Chondrocyte (in vitro differentiated cells): ENCODE data around the gene PLA2G5. TPM values are rescaled to one million over a fixed set of nuclear protein-coding genes. Genes with fewer than 3 reads are reported as not detected.
A peak's percentile ranks its signal among the peaks of the same experiment; 100 is the strongest.

Experiments
- DNase-seq: peaks from one replicate; pipeline ENCODE4 v3.0.0; 2021; ENCODE audit warnings: mixed read lengths, low spot score
- H3K27ac Mint-ChIP-seq: one replicate; pipeline ENCODE4 v1.8.0; 2021; ENCODE audit warnings: mild to moderate bottlenecking, moderate library complexity, mixed read lengths; ENCODE audit not compliant: unreplicated experiment
- H3K27me3 Mint-ChIP-seq: 2 replicates; pipeline ENCODE4 v1.8.0; 2021; ENCODE audit warnings: low read depth, mixed read lengths
- H3K36me3 Mint-ChIP-seq: 2 replicates; pipeline ENCODE4 v1.8.0; 2021; ENCODE audit warnings: low read depth, mixed read lengths
- H3K4me1 Mint-ChIP-seq: 2 replicates; pipeline ENCODE4 v1.8.0; 2021; ENCODE audit warnings: low read depth, mild to moderate bottlenecking, mixed read lengths
- H3K4me3 Mint-ChIP-seq: one replicate; pipeline ENCODE4 v1.8.0; 2021; ENCODE audit warnings: mild to moderate bottlenecking, moderate library complexity, mixed read lengths; ENCODE audit not compliant: unreplicated experiment
- H3K9me3 Mint-ChIP-seq: 2 replicates; pipeline ENCODE4 v1.8.0; 2021; ENCODE audit warnings: low read depth, mixed read lengths
- total RNA-seq: library from RNA; stranded (reverse); gene quantifications from 3 replicates; pipeline ENCODE4 v1.2.1, GENCODE V29; 2021
- TF ChIP-seq, protein P1 (sequence below): fragments of 200-600 bp; sonication (generic); IDR thresholded peaks from 2 replicates; pipeline ENCODE4 v1.5.0; 2021; ENCODE audit warnings: antibody characterized with exemption, mild to moderate bottlenecking, moderate library complexity

The PLA2G5 gene
- total RNA-seq, 1 donor from 2014 or later = not detected

DNA sequence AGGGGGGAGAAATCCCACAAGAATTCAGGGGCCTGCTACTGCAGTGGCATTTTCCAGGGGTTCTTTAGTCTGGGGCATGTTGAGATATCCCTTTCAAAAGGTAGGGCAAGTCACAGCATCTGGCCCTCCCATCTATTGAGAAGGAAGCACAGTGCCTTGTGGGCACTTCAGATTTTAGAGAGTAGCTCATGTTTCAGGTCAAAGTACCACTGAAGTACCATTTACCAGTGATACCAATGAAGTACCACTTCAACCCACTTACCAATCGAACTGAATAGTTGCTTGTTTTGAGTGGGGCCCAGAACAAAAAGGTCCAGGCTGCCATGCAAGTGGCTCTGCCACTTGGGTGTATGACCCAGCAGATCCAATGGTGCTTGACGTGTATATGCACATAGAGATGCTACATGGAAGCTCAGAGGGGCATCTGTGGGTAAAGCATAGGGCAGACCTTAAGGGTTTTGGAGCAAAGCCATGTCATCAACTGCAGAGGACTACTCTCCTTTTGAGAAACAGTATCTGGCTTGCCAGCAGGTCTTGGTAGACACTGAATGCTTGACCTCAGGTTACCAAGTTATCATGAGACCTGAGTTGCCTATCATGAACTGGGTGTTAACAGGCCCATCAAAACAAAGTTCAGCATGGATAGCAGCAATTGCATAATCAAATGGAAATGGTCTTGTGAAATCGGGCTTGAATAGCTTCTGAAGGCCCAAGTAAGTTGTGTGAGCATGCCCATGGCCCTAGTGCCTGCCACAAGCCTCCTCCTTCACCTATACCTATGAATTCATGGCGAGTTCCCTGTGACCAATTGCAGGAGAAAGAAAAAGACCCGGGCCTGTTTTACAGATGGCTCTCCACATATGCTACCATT is 25.8 kb downstream of the PLA2G5 start:
- TF ChIP-seq, protein P1, sequence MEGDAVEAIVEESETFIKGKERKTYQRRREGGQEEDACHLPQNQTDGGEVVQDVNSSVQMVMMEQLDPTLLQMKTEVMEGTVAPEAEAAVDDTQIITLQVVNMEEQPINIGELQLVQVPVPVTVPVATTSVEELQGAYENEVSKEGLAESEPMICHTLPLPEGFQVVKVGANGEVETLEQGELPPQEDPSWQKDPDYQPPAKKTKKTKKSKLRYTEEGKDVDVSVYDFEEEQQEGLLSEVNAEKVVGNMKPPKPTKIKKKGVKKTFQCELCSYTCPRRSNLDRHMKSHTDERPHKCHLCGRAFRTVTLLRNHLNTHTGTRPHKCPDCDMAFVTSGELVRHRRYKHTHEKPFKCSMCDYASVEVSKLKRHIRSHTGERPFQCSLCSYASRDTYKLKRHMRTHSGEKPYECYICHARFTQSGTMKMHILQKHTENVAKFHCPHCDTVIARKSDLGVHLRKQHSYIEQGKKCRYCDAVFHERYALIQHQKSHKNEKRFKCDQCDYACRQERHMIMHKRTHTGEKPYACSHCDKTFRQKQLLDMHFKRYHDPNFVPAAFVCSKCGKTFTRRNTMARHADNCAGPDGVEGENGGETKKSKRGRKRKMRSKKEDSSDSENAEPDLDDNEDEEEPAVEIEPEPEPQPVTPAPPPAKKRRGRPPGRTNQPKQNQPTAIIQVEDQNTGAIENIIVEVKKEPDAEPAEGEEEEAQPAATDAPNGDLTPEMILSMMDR = no peak
- Mint-ChIP-seq H3K27me3 (peaks cover 47% of the 10 kb centered on the region), H3K36me3 (no peaks in the 10 kb centered on the region), H3K4me1 (no peaks in the 10 kb centered on the region), H3K4me3 (no peak overlapping the region), H3K9me3 (no peaks in the 10 kb centered on the region), H3K27ac (no peak overlapping the region)
- no peak for DNase-seq

DNA sequence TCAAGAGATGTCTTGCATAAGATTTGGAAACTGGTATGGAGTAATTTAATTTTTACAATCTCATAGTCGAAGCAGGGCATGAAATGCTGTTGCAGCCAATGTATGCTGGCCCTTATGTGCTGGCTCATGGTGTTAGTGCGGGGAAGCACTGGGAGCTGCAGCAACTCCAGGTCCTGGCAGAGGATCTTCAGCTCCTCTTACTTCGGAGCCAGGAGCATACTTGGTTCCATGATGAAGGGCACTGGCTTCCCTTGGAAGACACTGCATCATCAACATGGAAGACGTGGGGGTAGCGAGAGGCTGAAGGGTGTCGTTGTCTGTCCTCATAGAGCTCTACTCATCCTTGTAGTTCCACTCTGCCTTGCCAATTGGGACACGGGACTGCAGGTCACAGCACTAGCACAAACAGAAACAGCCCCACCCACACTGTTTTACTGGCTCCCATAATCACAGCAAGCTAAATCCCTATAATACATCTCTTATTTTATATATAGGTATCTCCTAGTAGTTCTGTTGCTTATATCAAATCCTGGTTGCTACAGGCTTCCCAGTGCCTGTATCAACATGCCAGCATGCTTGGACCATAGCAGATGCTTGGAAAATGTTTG is 26.9 kb downstream of the PLA2G5 start:
- no peak overlapping the region for H3K27ac Mint-ChIP-seq
- H3K27me3 Mint-ChIP-seq = peaks cover 40% of the 10 kb centered on the region
- H3K36me3 Mint-ChIP-seq = no peaks in the 10 kb centered on the region
- no peak overlapping the region for H3K4me3 Mint-ChIP-seq
- no peak for DNase-seq
- no peaks in the 10 kb centered on the region for H3K4me1 Mint-ChIP-seq
- TF ChIP-seq, protein P1 = no peak
- H3K9me3 Mint-ChIP-seq = no peaks in the 10 kb centered on the region

DNA sequence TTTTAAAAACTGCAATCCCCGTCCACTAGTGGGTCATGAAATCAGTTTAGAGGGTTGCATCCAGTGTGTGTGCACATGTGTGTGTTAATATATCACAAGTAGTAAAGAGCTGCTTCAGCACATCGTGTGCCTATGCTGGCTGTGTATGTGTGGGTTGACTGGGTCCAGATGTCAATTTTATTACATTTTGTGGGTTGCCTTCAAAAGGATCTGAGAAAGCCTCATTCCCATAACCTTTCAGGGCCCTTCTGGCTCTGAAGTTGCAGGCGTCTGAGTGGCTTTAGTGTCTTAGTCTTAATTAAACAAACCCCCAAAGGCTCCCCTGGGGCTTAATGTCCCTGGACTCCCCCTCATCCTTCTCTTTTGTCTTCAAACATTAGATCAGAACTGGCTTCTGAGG is 29.5 kb downstream of the PLA2G5 start:
- no peak overlapping the region for H3K27ac Mint-ChIP-seq
- H3K9me3 Mint-ChIP-seq = no peaks in the 10 kb centered on the region
- H3K36me3 Mint-ChIP-seq = peaks cover 1% of the 10 kb centered on the region
- no peak for DNase-seq
- H3K4me1 Mint-ChIP-seq = no peaks in the 10 kb centered on the region
- TF ChIP-seq, protein P1 = no peak
- H3K4me3 Mint-ChIP-seq = no peak overlapping the region
- H3K27me3 Mint-ChIP-seq = peaks cover 32% of the 10 kb centered on the region

- Mint-ChIP-seq H3K36me3 (peaks cover 1% of the 10 kb centered on the region), H3K4me3 (no peak overlapping the region), H3K27me3 (peaks cover 32% of the 10 kb centered on the region), H3K27ac (no peak overlapping the region), H3K4me1 (no peaks in the 10 kb centered on the region), H3K9me3 (no peaks in the 10 kb centered on the region)
- TF ChIP-seq, protein P1 = peak; percentile 79
- no peak for DNase-seq
Observed at GRCh38 chr1:20100632-20101355, 30.8 kb downstream of the PLA2G5 start.

GRCh38 chr1:20102875-20103274 is 32.9 kb downstream of the PLA2G5 start:
- Mint-ChIP-seq H3K36me3 (peaks cover 1% of the 10 kb centered on the region), H3K4me1 (no peaks in the 10 kb centered on the region), H3K4me3 (no peak overlapping the region), H3K27me3 (peaks cover 35% of the 10 kb centered on the region), H3K27ac (no peak overlapping the region), H3K9me3 (no peaks in the 10 kb centered on the region)
- TF ChIP-seq, protein P1 = no peak
- no peak for DNase-seq
